Measurements from ENCODE around the gene SLC12A4.
A peak's percentile ranks its signal among the peaks of the same experiment; 100 is the strongest.

Gene SLC12A4

DNA sequence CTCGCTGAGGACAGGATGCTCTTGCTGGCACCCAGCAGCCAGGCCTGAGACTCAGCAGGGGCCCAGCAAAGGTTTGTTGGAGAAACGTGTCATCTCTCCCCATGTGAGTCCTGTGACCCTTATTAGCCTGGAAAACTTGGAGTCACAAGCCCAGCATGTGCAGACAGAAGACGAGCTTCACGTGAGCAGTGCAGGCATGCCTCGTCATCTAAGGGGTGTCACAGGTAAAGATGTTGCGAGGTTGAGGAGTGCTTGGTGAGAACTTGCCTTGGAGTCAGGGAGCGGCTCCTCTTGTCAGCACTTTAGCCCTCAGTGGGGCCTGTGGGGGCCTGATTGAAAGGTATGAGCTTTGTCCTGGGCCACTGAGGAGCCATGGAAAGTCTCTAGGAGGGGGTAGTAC, 34.6 kb downstream of the SLC12A4 start:
- peak overlapping the region; percentile 100 for H3K27ac Mint-ChIP-seq
- no peaks in the 10 kb centered on the region for H3K9me3 Mint-ChIP-seq
- H3K4me1 Mint-ChIP-seq (ENCODE audit: low read depth): peaks cover 26% of the 10 kb centered on the region
- no peaks in the 10 kb centered on the region for H3K27me3 Mint-ChIP-seq
- H3K36me3 Mint-ChIP-seq (ENCODE audit: low read depth): peaks cover 41% of the 10 kb centered on the region
- peak overlapping the region; percentile 98 for H3K4me3 Mint-ChIP-seq

DNA sequence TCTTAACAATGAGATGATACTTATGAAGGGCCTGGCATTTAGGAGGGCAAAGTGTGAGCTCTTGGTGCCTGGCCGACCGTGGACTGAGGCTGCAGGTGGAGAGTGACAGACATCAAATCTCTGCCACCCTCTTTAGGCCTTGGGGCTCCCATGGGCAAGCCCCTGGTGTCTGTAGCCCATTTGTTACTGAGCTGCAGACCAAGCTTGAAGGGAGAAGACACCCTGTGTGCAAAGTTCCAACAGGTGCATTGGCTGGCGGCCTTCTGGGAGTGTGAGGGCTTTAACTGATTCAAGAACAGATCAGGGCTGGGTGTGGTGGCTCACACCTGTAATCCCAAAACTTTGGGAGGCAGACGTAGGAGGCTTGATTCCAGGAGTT, 36.0 kb downstream of the SLC12A4 start:
- no peak overlapping the region for H3K4me3 Mint-ChIP-seq
- peaks cover 25% of the 10 kb centered on the region for H3K4me1 Mint-ChIP-seq (ENCODE audit: low read depth)
- H3K27ac Mint-ChIP-seq: no peak overlapping the region
- no peaks in the 10 kb centered on the region for H3K9me3 Mint-ChIP-seq
- no peaks in the 10 kb centered on the region for H3K27me3 Mint-ChIP-seq
- peaks cover 41% of the 10 kb centered on the region for H3K36me3 Mint-ChIP-seq (ENCODE audit: low read depth)

DNA sequence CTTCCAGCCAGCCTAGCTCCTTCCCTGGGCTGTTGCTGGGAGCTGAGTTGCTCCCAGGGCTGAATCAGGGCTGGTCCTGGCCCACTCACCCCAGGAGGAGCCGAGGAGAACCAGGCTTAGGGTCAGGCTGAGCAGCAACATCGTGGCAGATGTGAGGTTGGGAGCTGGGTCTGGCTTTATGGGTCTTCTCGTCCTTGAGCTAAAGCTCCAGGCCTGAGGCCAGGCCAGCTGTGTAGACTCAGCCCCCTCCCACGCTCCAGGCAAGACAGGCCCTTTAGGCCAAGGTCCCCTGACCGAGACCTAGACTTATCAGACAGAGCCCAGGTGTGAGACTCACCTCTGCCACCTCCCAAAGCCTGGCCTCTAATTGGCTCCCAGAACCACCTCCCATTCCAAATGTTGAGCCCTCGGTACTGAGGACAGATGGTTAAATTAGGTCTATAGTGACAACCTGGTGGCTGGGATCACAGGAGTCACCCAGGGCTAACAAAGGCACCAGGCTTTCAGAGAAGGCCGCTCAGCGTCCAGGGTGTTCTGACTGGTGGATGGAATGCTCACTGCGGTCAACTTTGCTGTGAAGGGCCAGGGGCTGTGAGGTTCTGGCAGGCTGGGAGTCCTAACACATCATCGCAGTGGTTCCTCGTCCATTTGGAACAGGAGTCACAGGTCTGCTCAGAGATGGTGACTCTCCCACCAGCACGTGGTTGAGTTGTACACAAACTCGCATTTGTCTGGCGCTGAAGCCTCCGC, 36.5 kb downstream of the SLC12A4 start, which contains the start of gene CTRL:
TSS of gene CTRL (minus strand) at position 151 of the 750 bp plus-strand sequence. CDS start at position 141, 10 bp downstream.
- peaks cover 41% of the 10 kb centered on the region for H3K36me3 Mint-ChIP-seq (ENCODE audit: low read depth)
- no peaks in the 10 kb centered on the region for H3K27me3 Mint-ChIP-seq
- no peak within 1 kb of the TSS for H3K4me3 Mint-ChIP-seq
- peaks cover 20% of the 10 kb centered on the region for H3K4me1 Mint-ChIP-seq (ENCODE audit: low read depth)
- H3K27ac Mint-ChIP-seq: no peak within 1 kb of the TSS
- no peaks in the 10 kb centered on the region for H3K9me3 Mint-ChIP-seq

- no peak overlapping the region for H3K4me3 Mint-ChIP-seq
- peaks cover 18% of the 10 kb centered on the region for H3K4me1 Mint-ChIP-seq (ENCODE audit: low read depth)
- H3K27me3 Mint-ChIP-seq: no peaks in the 10 kb centered on the region
- peaks cover 36% of the 10 kb centered on the region for H3K36me3 Mint-ChIP-seq (ENCODE audit: low read depth)
- H3K27ac Mint-ChIP-seq: no peak overlapping the region
- H3K9me3 Mint-ChIP-seq: no peaks in the 10 kb centered on the region
These were observed 37.7 kb downstream of the SLC12A4 start for GRCh38 chr16:67930678-67931211.

DNA sequence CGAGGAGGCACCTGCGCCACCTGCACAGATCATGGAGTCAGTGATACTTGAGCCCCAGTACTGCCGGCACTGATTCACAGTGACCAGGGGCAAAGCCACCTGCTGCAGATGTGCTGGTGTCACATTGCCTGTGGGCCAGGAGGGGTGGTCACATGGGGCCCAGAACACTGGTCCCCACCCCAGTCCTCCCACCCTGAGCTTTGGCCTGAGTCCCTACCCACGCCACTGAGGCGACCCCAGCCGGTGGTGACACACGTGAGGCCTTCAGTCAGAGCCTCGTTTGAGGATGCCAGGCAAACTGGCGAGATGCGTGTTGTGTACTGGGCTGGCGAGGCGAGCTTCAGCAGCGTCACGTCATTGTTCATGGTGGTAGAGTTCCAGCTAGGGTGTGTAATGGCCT, 38.2 kb downstream of the SLC12A4 start:
- Mint-ChIP-seq H3K9me3 (no peaks in the 10 kb centered on the region), H3K4me1 (ENCODE audit: low read depth) (peaks cover 15% of the 10 kb centered on the region), H3K4me3 (no peak overlapping the region)

DNA sequence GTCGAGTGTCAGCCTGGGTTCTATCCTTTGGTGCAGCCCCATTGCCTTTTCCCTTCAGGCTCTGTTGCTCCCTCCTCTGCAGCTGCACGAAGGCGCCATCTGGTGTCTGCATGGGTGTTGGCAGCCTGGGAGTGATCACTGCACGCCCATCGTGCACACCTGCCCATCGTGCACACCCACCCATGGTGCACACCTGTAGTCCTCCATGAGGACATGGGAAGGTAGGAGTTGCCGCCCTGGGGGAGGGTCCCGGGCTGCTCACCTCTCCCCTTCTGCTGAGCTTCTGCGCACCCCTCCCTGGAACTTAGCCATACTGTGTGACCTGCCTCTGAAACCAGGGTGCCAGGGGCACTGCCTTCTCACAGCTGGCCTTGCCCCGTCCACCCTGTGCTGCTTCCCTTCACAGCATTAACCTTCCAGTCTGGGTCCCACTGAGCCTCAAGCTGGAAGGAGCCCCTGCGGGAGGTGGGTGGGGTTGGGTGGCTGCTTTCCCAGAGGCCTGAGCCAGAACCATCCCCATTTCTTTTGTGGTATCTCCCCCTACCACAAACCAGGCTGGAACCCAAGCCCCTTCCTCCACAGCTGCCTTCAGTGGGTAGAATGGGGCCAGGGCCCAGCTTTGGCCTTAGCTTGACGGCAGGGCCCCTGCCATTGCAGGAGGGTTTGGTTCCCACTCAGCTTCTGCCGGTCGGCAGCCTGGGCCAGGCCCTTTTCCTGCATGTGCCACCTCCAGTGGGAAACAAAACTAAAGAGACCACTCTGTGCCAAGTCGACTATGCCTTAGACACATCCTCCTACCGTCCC, 39.7 kb downstream of the SLC12A4 start:
- H3K9me3 Mint-ChIP-seq: no peaks in the 10 kb centered on the region
- H3K4me1 Mint-ChIP-seq (ENCODE audit: low read depth): peaks cover 3% of the 10 kb centered on the region
- H3K4me3 Mint-ChIP-seq: no peak overlapping the region
- peak overlapping the region; percentile 40 for H3K27ac Mint-ChIP-seq
- no peaks in the 10 kb centered on the region for H3K27me3 Mint-ChIP-seq
- H3K36me3 Mint-ChIP-seq (ENCODE audit: low read depth): peaks cover 17% of the 10 kb centered on the region

More for the DNA sequence above, 38.2 kb downstream of the SLC12A4 start:
- Mint-ChIP-seq H3K36me3 (ENCODE audit: low read depth) (peaks cover 30% of the 10 kb centered on the region), H3K27me3 (no peaks in the 10 kb centered on the region), H3K27ac (no peak overlapping the region)

DNA sequence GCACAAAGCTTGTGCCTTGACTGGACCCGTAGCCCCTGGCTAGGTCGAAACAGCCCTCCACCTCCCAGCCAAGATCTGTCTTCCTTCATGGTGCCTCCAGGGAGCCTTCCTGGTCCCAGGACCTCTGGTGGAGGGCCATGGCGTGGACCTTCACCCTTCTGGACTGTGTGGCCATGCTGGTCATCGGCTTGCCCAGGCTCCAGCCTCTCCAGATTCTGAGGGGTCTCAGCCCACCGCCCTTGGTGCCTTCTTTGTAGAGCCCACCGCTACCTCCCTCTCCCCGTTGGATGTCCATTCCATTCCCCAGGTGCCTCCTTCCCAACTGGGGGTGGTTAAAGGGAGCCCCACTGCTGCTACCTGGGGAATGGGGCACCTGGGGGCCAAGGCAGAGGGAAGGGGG, 40.3 kb downstream of the SLC12A4 start:
- Mint-ChIP-seq H3K9me3 (no peaks in the 10 kb centered on the region), H3K4me3 (no peak overlapping the region), H3K4me1 (ENCODE audit: low read depth) (no peaks in the 10 kb centered on the region), H3K36me3 (ENCODE audit: low read depth) (peaks cover 12% of the 10 kb centered on the region), H3K27ac (no peak overlapping the region), H3K27me3 (no peaks in the 10 kb centered on the region)

- Mint-ChIP-seq H3K9me3 (no peaks in the 10 kb centered on the region), H3K4me3 (no peak overlapping the region), H3K27ac (no peak overlapping the region), H3K4me1 (ENCODE audit: low read depth) (peaks cover 6% of the 10 kb centered on the region), H3K36me3 (ENCODE audit: low read depth) (peaks cover 7% of the 10 kb centered on the region), H3K27me3 (no peaks in the 10 kb centered on the region)
These were observed 41.1 kb downstream of the SLC12A4 start for GRCh38 chr16:67927131-67927941.

GRCh38 chr16:67926181-67926750, 42.2 kb downstream of the SLC12A4 start:
- no peaks in the 10 kb centered on the region for H3K27me3 Mint-ChIP-seq
- peaks cover 3% of the 10 kb centered on the region for H3K36me3 Mint-ChIP-seq (ENCODE audit: low read depth)
- H3K4me3 Mint-ChIP-seq: no peak overlapping the region
- H3K27ac Mint-ChIP-seq: no peak overlapping the region
- no peaks in the 10 kb centered on the region for H3K9me3 Mint-ChIP-seq
- peaks cover 17% of the 10 kb centered on the region for H3K4me1 Mint-ChIP-seq (ENCODE audit: low read depth)

GRCh38 chr16:67924140-67924906, 44.1 kb downstream of the SLC12A4 start:
- no peaks in the 10 kb centered on the region for H3K9me3 Mint-ChIP-seq

GRCh38 chr16:67923414-67924116, 44.9 kb downstream of the SLC12A4 start:
- Mint-ChIP-seq H3K4me3 (no peak overlapping the region), H3K27ac (peak overlapping the region; percentile 61), H3K9me3 (no peaks in the 10 kb centered on the region), H3K27me3 (no peaks in the 10 kb centered on the region), H3K4me1 (ENCODE audit: low read depth) (peaks cover 22% of the 10 kb centered on the region), H3K36me3 (ENCODE audit: low read depth) (no peaks in the 10 kb centered on the region)

More at GRCh38 chr16:67924140-67924906, 44.1 kb downstream of the SLC12A4 start:
- Mint-ChIP-seq H3K27ac (no peak overlapping the region), H3K4me3 (no peak overlapping the region), H3K4me1 (ENCODE audit: low read depth) (peaks cover 22% of the 10 kb centered on the region), H3K27me3 (no peaks in the 10 kb centered on the region), H3K36me3 (ENCODE audit: low read depth) (no peaks in the 10 kb centered on the region)

DNA sequence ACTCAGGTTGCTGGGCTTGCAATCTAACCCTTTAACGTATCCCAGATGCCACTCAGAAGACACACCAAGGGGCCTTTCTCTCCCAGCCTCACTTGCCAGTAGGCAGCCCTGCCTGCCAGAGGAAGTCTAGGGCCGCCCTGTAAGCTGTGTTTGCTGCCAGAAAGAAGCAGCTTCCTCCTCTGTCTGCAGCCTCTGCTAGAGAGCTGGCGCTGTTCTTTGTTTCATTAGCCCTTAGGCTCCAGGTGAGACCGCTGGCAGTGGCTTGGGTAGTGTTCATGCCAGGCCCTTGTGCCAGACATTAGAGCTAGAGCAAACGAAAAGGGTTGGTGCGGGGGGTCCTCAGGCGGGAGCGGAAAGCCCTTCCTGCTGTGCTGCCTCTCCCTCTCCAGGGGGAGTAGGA, 45.7 kb downstream of the SLC12A4 start:
- Mint-ChIP-seq H3K27ac (no peak overlapping the region), H3K9me3 (no peaks in the 10 kb centered on the region), H3K4me3 (no peak overlapping the region), H3K36me3 (ENCODE audit: low read depth) (no peaks in the 10 kb centered on the region), H3K27me3 (no peaks in the 10 kb centered on the region), H3K4me1 (ENCODE audit: low read depth) (peaks cover 29% of the 10 kb centered on the region)

DNA sequence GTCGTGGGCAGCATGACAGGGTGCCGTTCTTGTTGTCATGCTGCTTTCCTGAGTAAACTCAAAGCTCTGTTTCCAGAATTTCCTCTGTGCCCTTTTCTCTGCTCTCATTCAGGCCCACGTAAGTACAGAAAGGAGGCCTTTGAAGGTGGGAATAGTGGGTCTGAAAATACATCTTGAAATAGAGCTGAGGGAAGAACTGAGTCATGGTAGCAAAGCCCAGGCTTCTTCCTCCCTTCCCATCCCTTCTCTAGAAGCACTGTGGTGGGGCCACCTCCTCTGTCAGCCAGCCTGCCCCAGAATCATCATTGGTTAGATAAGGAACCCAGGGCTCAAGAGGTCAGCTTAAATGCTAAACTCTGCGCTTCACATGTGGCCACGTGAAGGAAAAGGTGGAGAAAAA, 46.2 kb downstream of the SLC12A4 start:
- H3K4me3 Mint-ChIP-seq: peak overlapping the region; percentile 36
- no peaks in the 10 kb centered on the region for H3K9me3 Mint-ChIP-seq
- no peaks in the 10 kb centered on the region for H3K27me3 Mint-ChIP-seq
- H3K27ac Mint-ChIP-seq: peak overlapping the region; percentile 87
- H3K36me3 Mint-ChIP-seq (ENCODE audit: low read depth): no peaks in the 10 kb centered on the region
- peaks cover 34% of the 10 kb centered on the region for H3K4me1 Mint-ChIP-seq (ENCODE audit: low read depth)
